ENCODE results near the gene KRTAP2-2.
"Not testable (repeated sequence)": the region's sequence is repeated elsewhere in the genome, so short reads cannot be mapped to it uniquely, and the experiment has no call there.

GRCh38 chr17:41040783-41041571, 14.1 kb downstream of the KRTAP2-2 start, which contains the start of gene KRTAP1-1:
- not testable (repeated sequence) for TF ChIP-seq GATA2, GATA3 (IDR thresholded peaks at IDR 0.05; ENCODE audit: low read depth, low read length)
